GM23338 (cell line): ENCODE data around the gene EXPH5.

ENCODE experiments used
- CREB1 ChIP-seq: fragments of 250-450 bp; sonication (Bioruptor Pico); IDR thresholded peaks from 2 replicates; pipeline ENCODE4 v1.5.0; 2020; ENCODE audit warnings: low read depth, mild to moderate bottlenecking, moderate library complexity
- CTCF ChIP-seq, 2 experiments: fragments of 200-600 bp in 1 of 2; sonication (generic) in 1 of 2; conservative IDR thresholded peaks; 2 replicates each; pipeline versions ENCODE4 v1.5.1 to v1.6.1; 2016 to 2017; ENCODE audit warnings: antibody characterized with exemption in 2 of 2, low read depth in 2 of 2, mild to moderate bottlenecking in 2 of 2, moderate library complexity in 1 of 2
- EZH2 ChIP-seq: fragments of 200-600 bp; sonication (generic); IDR thresholded peaks from one replicate; pipeline ENCODE4 v1.8.0; 2017; ENCODE audit warnings: antibody characterized with exemption, mild to moderate bottlenecking, low read depth; ENCODE audit not compliant: unreplicated experiment
- EZH2phosphoT487 ChIP-seq: fragments of 200-600 bp; sonication (generic); IDR thresholded peaks from one replicate; pipeline ENCODE4 v1.8.1; 2018; ENCODE audit warnings: antibody characterized with exemption; ENCODE audit not compliant: unreplicated experiment
- JUNB ChIP-seq: IDR thresholded peaks from one replicate; pipeline ENCODE4 v1.6.1; 2016; ENCODE audit warnings: antibody characterized with exemption; ENCODE audit not compliant: unreplicated experiment
- NANOG ChIP-seq: IDR thresholded peaks from 2 replicates; pipeline ENCODE4 v1.6.1; 2016; ENCODE audit warnings: antibody characterized with exemption, borderline replicate concordance
- POLR2AphosphoS5 ChIP-seq: IDR thresholded peaks from 2 replicates; pipeline ENCODE4 v1.6.1; 2016; ENCODE audit warnings: antibody characterized with exemption, low read depth
- STAT1 ChIP-seq: IDR thresholded peaks from one replicate; pipeline ENCODE4 v1.6.1; 2016; ENCODE audit warnings: antibody characterized with exemption; ENCODE audit not compliant: unreplicated experiment
- ZNF331 ChIP-seq: fragments of 250-450 bp; sonication (Bioruptor Pico); IDR thresholded peaks from 2 replicates; pipeline ENCODE4 v1.5.0; 2020; ENCODE audit warnings: low read depth, mild to moderate bottlenecking, moderate library complexity
- TF ChIP-seq, protein P1 (sequence below): IDR thresholded peaks from 2 replicates; pipeline ENCODE4 v1.6.1; 2016; ENCODE audit warnings: antibody characterized with exemption

GRCh38 chr11:108580043-108580442 lies 13.5 kb downstream of the EXPH5 start:
- no peak for TF ChIP-seq CTCF (conservative IDR thresholded peaks at IDR 0.05; ENCODE audit: low read depth in 2 of 2)
- TF ChIP-seq JUNB: no peak
- TF ChIP-seq EZH2phosphoT487: no peak
- no peak for TF ChIP-seq POLR2AphosphoS5
- TF ChIP-seq EZH2: no peak
- no peak for TF ChIP-seq CREB1 (CRISPR knock-in tag)
- no peak for TF ChIP-seq STAT1
- TF ChIP-seq NANOG: no peak
- TF ChIP-seq ZNF331: no peak
- TF ChIP-seq, protein P1, sequence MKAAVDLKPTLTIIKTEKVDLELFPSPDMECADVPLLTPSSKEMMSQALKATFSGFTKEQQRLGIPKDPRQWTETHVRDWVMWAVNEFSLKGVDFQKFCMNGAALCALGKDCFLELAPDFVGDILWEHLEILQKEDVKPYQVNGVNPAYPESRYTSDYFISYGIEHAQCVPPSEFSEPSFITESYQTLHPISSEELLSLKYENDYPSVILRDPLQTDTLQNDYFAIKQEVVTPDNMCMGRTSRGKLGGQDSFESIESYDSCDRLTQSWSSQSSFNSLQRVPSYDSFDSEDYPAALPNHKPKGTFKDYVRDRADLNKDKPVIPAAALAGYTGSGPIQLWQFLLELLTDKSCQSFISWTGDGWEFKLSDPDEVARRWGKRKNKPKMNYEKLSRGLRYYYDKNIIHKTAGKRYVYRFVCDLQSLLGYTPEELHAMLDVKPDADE: no peak
